Fibroblast of mammary gland (primary cell): Measurements from ENCODE around the gene ATXN2.
A peak's percentile ranks its signal among the peaks of the same experiment; 100 is the strongest.

Source experiments
- DNase-seq: peaks from one replicate; pipeline ENCODE4 v3.0.0-alpha.2; 2010; ENCODE audit warnings: low read depth
- H3K4me3 ChIP-seq: 2 replicates; pipeline ENCODE4 v1.5.1; 2011; ENCODE audit warnings: low read depth, mild to moderate bottlenecking, low read length, moderate library complexity; ENCODE audit not compliant: control insufficient read depth
- TF ChIP-seq, protein P1 (sequence below): conservative IDR thresholded peaks from 2 replicates; pipeline ENCODE4 v1.5.1; 2011; ENCODE audit warnings: low read depth, low read length, inconsistent platforms; ENCODE audit not compliant: control insufficient read depth, insufficient read depth

ATXN2 gene

GRCh38 chr12:111417784-111418593 is 181.1 kb downstream of the ATXN2 start:
- TF ChIP-seq, protein P1, sequence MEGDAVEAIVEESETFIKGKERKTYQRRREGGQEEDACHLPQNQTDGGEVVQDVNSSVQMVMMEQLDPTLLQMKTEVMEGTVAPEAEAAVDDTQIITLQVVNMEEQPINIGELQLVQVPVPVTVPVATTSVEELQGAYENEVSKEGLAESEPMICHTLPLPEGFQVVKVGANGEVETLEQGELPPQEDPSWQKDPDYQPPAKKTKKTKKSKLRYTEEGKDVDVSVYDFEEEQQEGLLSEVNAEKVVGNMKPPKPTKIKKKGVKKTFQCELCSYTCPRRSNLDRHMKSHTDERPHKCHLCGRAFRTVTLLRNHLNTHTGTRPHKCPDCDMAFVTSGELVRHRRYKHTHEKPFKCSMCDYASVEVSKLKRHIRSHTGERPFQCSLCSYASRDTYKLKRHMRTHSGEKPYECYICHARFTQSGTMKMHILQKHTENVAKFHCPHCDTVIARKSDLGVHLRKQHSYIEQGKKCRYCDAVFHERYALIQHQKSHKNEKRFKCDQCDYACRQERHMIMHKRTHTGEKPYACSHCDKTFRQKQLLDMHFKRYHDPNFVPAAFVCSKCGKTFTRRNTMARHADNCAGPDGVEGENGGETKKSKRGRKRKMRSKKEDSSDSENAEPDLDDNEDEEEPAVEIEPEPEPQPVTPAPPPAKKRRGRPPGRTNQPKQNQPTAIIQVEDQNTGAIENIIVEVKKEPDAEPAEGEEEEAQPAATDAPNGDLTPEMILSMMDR: no peak

GRCh38 chr12:111417290-111417689 is 181.8 kb downstream of the ATXN2 start:
- no peak overlapping the region for H3K4me3 ChIP-seq
- DNase-seq: no peak
- TF ChIP-seq, protein P1: no peak

More at GRCh38 chr12:111417784-111418593, 181.1 kb downstream of the ATXN2 start:
- no peak for DNase-seq
- no peak overlapping the region for H3K4me3 ChIP-seq

DNA sequence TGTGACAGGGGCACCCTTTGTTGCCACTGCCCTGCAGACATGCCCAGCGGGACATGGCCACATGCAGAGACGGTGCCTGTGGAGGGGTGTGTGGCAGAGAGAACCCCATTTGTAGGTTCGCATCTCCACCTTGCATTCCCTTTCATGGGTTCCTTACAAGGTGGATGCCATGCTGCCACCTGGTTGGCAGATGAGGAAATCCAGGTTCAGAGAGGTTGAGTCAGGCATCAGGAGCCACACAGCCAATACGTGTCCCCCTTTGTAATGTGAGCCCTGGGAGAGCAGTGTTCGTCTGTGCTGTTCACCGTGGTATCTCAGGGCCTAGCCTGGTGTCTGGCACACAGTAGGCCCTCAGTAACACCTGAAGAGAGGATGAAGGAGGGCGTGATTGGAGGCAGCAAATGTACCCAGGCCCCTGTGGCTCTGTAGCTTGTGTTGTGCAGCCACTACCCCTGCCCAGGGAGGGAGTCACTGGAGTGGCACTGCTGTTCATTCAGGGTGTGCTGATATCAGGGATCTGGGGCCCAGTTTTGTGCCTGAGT is 184.3 kb downstream of the ATXN2 start:
- TF ChIP-seq, protein P1: no peak
- H3K4me3 ChIP-seq: no peak overlapping the region
- DNase-seq: no peak

- TF ChIP-seq, protein P1: no peak
- no peak overlapping the region for H3K4me3 ChIP-seq
- DNase-seq: peak; percentile 92
Measured at GRCh38 chr12:111413442-111414086, 185.6 kb downstream of the ATXN2 start.

GRCh38 chr12:111412830-111413441 is 186.2 kb downstream of the ATXN2 start:
- TF ChIP-seq, protein P1: no peak
- no peak for DNase-seq
- no peak overlapping the region for H3K4me3 ChIP-seq

DNA sequence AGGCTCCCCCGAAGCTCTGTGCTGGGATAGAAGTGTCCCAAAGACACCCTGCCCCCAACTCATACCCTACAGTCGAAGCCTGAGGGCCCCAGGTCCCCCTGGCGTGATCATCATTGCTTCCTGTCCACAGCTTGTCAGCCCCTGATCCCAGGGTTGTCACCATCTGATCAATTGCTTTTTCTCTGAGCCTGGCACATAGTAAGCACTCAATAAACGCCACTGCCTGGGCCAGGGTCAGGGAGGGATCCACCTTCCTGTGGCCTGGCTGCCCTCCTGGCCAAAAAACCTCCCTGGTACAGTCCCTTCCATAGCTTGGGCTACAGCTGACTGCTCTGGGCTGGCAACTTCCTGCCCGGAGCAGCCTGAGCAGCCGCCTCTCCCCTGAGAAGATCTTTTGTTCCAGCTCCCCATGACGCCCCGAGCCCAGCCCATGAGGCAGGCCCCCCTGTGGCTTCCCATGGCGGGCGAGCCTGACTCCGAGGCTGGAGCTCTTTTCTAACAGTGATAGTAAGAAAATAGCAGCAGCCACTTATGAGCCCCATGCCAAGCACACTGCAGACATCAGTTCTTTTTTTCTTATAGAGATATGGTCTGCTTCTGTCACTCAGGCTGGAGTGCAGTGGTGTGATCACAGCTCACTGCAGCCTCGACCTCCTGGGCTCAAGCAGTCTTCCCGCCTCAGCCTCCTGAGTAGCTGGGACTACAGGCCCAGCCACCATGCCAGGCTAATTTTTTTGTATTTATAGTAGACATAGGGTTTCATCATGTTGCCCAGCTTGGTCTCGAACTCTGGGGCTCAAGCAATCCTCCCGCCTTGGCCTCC is 186.9 kb downstream of the ATXN2 start:
- no peak overlapping the region for H3K4me3 ChIP-seq
- DNase-seq: no peak
- TF ChIP-seq, protein P1: no peak
